ENCODE measurements around the gene ELOVL6. TPM values are rescaled to one million over a fixed set of nuclear protein-coding genes. Genes with fewer than 3 reads are reported as not detected.

Gene ELOVL6
- total RNA-seq, 1 experiment from 2014 or later = 2.2 TPM

- intact Hi-C loops (cut with micrococcal nuclease) = no loop called here
- no TSS peak for BruUV-seq (replicated peaks)
- no peaks in the 10 kb centered on the region for H3K9me3 ChIP-seq (ENCODE audit: low read length)
- H2AFZ ChIP-seq (ENCODE audit: low read length) = no peak overlapping the region
- ATAC-seq = no peak
- H3K4me3 ChIP-seq (ENCODE audit: low read length) = no peak overlapping the region
- H4K20me1 ChIP-seq (ENCODE audit: low read length) = no peaks in the 10 kb centered on the region
- no peak for DNase-seq
- H3K79me2 ChIP-seq (ENCODE audit: low read length) = no peaks in the 10 kb centered on the region
- no peaks in the 10 kb centered on the region for H3F3A ChIP-seq (ENCODE audit: low read length, unreplicated experiment)
- no peak overlapping the region for H3K4me2 ChIP-seq (ENCODE audit: low read length)
- no peak overlapping the region for H3K9ac ChIP-seq (ENCODE audit: low read length)
- H3K27ac ChIP-seq (ENCODE audit: low read length) = no peak overlapping the region
- H3K36me3 ChIP-seq (ENCODE audit: low read depth, low read length) = no peaks in the 10 kb centered on the region
- H3K9me2 ChIP-seq (replicated peaks; ENCODE audit: low read length) = no peaks in the 10 kb centered on the region
- H3K27me3 ChIP-seq (ENCODE audit: low read length) = no peaks in the 10 kb centered on the region
- ChIA-PET CTCF (no interaction called here), POLR2A (ENCODE audit: unreplicated experiment) (no interaction called here)
- TF ChIP-seq EZH2phosphoT487 (IDR thresholded peaks at IDR 0.05; ENCODE audit: borderline replicate concordance, low read length) (no peak), EZH2 (IDR thresholded peaks at IDR 0.05; ENCODE audit: low read length, unreplicated experiment) (no peak), CTCF (conservative IDR thresholded peaks at IDR 0.05; ENCODE audit: low read depth, low read length) (no peak)
- H3K4me1 ChIP-seq (ENCODE audit: insufficient read depth, low read length) = peaks cover 29% of the 10 kb centered on the region
These were observed 89.5 kb downstream of the ELOVL6 start for GRCh38 chr4:110108960-110109359.

- DNase-seq (no peak), ATAC-seq (no peak)
- no peaks in the 10 kb centered on the region for H3K36me3 ChIP-seq (ENCODE audit: low read depth, low read length)
- no peaks in the 10 kb centered on the region for H3K27me3 ChIP-seq (ENCODE audit: low read length)
- H3K9me3 ChIP-seq (ENCODE audit: low read length) = no peaks in the 10 kb centered on the region
- no peak overlapping the region for H2AFZ ChIP-seq (ENCODE audit: low read length)
- CTCF ChIA-PET = no interaction called here
- BruUV-seq (replicated peaks) = no TSS peak
- no peaks in the 10 kb centered on the region for H4K20me1 ChIP-seq (ENCODE audit: low read length)
- no peaks in the 10 kb centered on the region for H3K79me2 ChIP-seq (ENCODE audit: low read length)
- intact Hi-C loops (cut with micrococcal nuclease) = no loop called here
- no peak overlapping the region for H3K4me3 ChIP-seq (ENCODE audit: low read length)
- H3K4me1 ChIP-seq (ENCODE audit: insufficient read depth, low read length) = peaks cover 30% of the 10 kb centered on the region
- H3K9ac ChIP-seq (ENCODE audit: low read length) = no peak overlapping the region
- POLR2A ChIA-PET (ENCODE audit: unreplicated experiment) = no interaction called here
- H3K27ac ChIP-seq (ENCODE audit: low read length) = no peak overlapping the region
- no peak for TF ChIP-seq EZH2phosphoT487 (IDR thresholded peaks at IDR 0.05; ENCODE audit: borderline replicate concordance, low read length)
- no peak for TF ChIP-seq CTCF (conservative IDR thresholded peaks at IDR 0.05; ENCODE audit: low read depth, low read length)
- TF ChIP-seq EZH2 (IDR thresholded peaks at IDR 0.05; ENCODE audit: low read length, unreplicated experiment) = no peak
- no peak overlapping the region for H3K4me2 ChIP-seq (ENCODE audit: low read length)
- no peaks in the 10 kb centered on the region for H3K9me2 ChIP-seq (replicated peaks; ENCODE audit: low read length)
- no peaks in the 10 kb centered on the region for H3F3A ChIP-seq (ENCODE audit: low read length, unreplicated experiment)
These were observed 90.0 kb downstream of the ELOVL6 start for GRCh38 chr4:110108422-110108821.

GRCh38 chr4:110107866-110108265 lies 90.5 kb downstream of the ELOVL6 start:
- H3K4me3 ChIP-seq (ENCODE audit: low read length) = no peak overlapping the region
- no peaks in the 10 kb centered on the region for H3K9me3 ChIP-seq (ENCODE audit: low read length)
- no peaks in the 10 kb centered on the region for H3K27me3 ChIP-seq (ENCODE audit: low read length)
- H3K9ac ChIP-seq (ENCODE audit: low read length) = no peak overlapping the region
- ATAC-seq (no peak), DNase-seq (no peak)
- no peaks in the 10 kb centered on the region for H3K79me2 ChIP-seq (ENCODE audit: low read length)
- intact Hi-C loops (cut with micrococcal nuclease) = no loop called here
- CTCF ChIA-PET = no interaction called here
- H3K36me3 ChIP-seq (ENCODE audit: low read depth, low read length) = no peaks in the 10 kb centered on the region
- H3K4me2 ChIP-seq (ENCODE audit: low read length) = no peak overlapping the region
- TF ChIP-seq EZH2phosphoT487 (IDR thresholded peaks at IDR 0.05; ENCODE audit: borderline replicate concordance, low read length) (no peak), CTCF (conservative IDR thresholded peaks at IDR 0.05; ENCODE audit: low read depth, low read length) (no peak), EZH2 (IDR thresholded peaks at IDR 0.05; ENCODE audit: low read length, unreplicated experiment) (no peak)
- peaks cover 32% of the 10 kb centered on the region for H3K4me1 ChIP-seq (ENCODE audit: insufficient read depth, low read length)
- H3F3A ChIP-seq (ENCODE audit: low read length, unreplicated experiment) = no peaks in the 10 kb centered on the region
- no peak overlapping the region for H3K27ac ChIP-seq (ENCODE audit: low read length)
- no TSS peak for BruUV-seq (replicated peaks)
- POLR2A ChIA-PET (ENCODE audit: unreplicated experiment) = no interaction called here
- no peaks in the 10 kb centered on the region for H3K9me2 ChIP-seq (replicated peaks; ENCODE audit: low read length)
- H2AFZ ChIP-seq (ENCODE audit: low read length) = no peak overlapping the region
- no peaks in the 10 kb centered on the region for H4K20me1 ChIP-seq (ENCODE audit: low read length)
